HEK293 (cell line): ENCODE data around the gene RPL3.

Source experiments
- CTCF ChIA-PET: fragments of 350-600 bp; formaldehyde crosslinking; extraction: SDS; loops from one replicate; lab custom pipeline; 2021; ENCODE audit warnings: antibody characterized with exemption; lab: Yijun Ruan, JAX
- POLR2A ChIA-PET: fragments of 300-600 bp; formaldehyde crosslinking; extraction: SDS; loops from one replicate; lab custom pipeline; 2020; ENCODE audit warnings: antibody characterized with exemption, inconsistent platforms; lab: Yijun Ruan, JAX
- H3K27ac ChIP-seq: fragments of 200-500 bp; sonication (Bioruptor generic); 2 replicates; pipeline ENCODE4 v1.5.1; 2014; ENCODE audit warnings: low read depth, low read length, control low read depth, inconsistent platforms; ENCODE audit errors: extremely low read depth
- H3K36me3 ChIP-seq, 2 experiments: fragments of 200-500 bp in 1 of 2; sonication (Bioruptor generic) in 1 of 2; 1 replicate in 1 of 2; 2 replicates in 1 of 2; pipeline ENCODE4 v1.5.1; 2014 to 2017; ENCODE audit warnings: inconsistent platforms in 2 of 2, low read length in 2 of 2; ENCODE audit not compliant: control insufficient read depth in 2 of 2, insufficient read depth in 1 of 2
- H3K4me1 ChIP-seq: fragments of 200-500 bp; sonication (Bioruptor generic); 2 replicates; pipeline ENCODE4 v1.5.1; 2014; ENCODE audit warnings: mild to moderate bottlenecking, low read length, inconsistent platforms; ENCODE audit not compliant: control insufficient read depth, insufficient read depth
- H3K4me3 ChIP-seq: 2 replicates; pipeline ENCODE4 v1.5.1; 2011; ENCODE audit warnings: low read depth, mild to moderate bottlenecking, control low read depth, low read length, moderate library complexity
- H3K9me3 ChIP-seq: fragments of 200-500 bp; sonication (Bioruptor generic); 2 replicates; pipeline ENCODE4 v1.5.1; 2014; ENCODE audit warnings: low read depth, low read length, inconsistent platforms; ENCODE audit not compliant: control insufficient read depth, insufficient read depth
- KLF10 ChIP-seq: fragments of 450-650 bp; IDR thresholded peaks from 2 replicates; pipeline ENCODE4 v1.5.1; 2018; ENCODE audit warnings: missing biosample characterization, mild to moderate bottlenecking, missing genetic modification characterization
- KLF8 ChIP-seq: fragments of 450-650 bp; formaldehyde crosslinking; IDR thresholded peaks from 2 replicates; pipeline ENCODE4 v1.5.1; 2016; ENCODE audit warnings: missing biosample characterization, missing genetic modification characterization
- SCRT1 ChIP-seq: fragments of 450-650 bp; formaldehyde crosslinking; IDR thresholded peaks from 2 replicates; pipeline ENCODE4 v1.5.1; 2016; ENCODE audit warnings: missing biosample characterization, missing genetic modification characterization, borderline replicate concordance
- ZBTB17 ChIP-seq: fragments of 450-650 bp; formaldehyde crosslinking; IDR thresholded peaks from 2 replicates; pipeline ENCODE4 v1.5.1; 2016; ENCODE audit warnings: missing biosample characterization, missing genetic modification characterization
- ZIC2 ChIP-seq: fragments of 450-650 bp; formaldehyde crosslinking; IDR thresholded peaks from 2 replicates; pipeline ENCODE4 v1.5.1; 2016; ENCODE audit warnings: missing biosample characterization, missing genetic modification characterization
- ZNF24 ChIP-seq: fragments of 450-650 bp; formaldehyde crosslinking; IDR thresholded peaks from 2 replicates; pipeline ENCODE4 v1.5.1; 2016; ENCODE audit warnings: missing biosample characterization, missing genetic modification characterization
- ZNF311 ChIP-seq: fragments of 450-650 bp; formaldehyde crosslinking; IDR thresholded peaks from 2 replicates; pipeline ENCODE4 v1.5.1; 2017; ENCODE audit warnings: missing biosample characterization, missing genetic modification characterization, borderline replicate concordance
- ZNF404 ChIP-seq: fragments of 450-650 bp; formaldehyde crosslinking; IDR thresholded peaks from 2 replicates; pipeline ENCODE4 v1.5.1; 2017; ENCODE audit warnings: missing biosample characterization, missing genetic modification characterization
- ZNF510 ChIP-seq: fragments of 450-650 bp; formaldehyde crosslinking; IDR thresholded peaks from 2 replicates; pipeline ENCODE4 v1.5.1; 2018; ENCODE audit warnings: mild to moderate bottlenecking, missing genetic modification characterization, missing biosample characterization; ENCODE audit not compliant: insufficient replicate concordance
- ZNF530 ChIP-seq: fragments of 450-650 bp; formaldehyde crosslinking; IDR thresholded peaks from 2 replicates; pipeline ENCODE4 v1.5.1; 2016; ENCODE audit warnings: low read depth, missing biosample characterization, missing genetic modification characterization
- ZNF548 ChIP-seq: fragments of 450-650 bp; formaldehyde crosslinking; IDR thresholded peaks from 2 replicates; pipeline ENCODE4 v1.5.1; 2016; ENCODE audit warnings: missing biosample characterization, missing genetic modification characterization
- ZNF549 ChIP-seq: fragments of 450-650 bp; IDR thresholded peaks from 2 replicates; pipeline ENCODE4 v1.5.1; 2018; ENCODE audit warnings: missing biosample characterization, missing genetic modification characterization, mild to moderate bottlenecking, inconsistent platforms, moderate library complexity
- ZNF654 ChIP-seq: fragments of 450-650 bp; formaldehyde crosslinking; IDR thresholded peaks from 2 replicates; pipeline ENCODE4 v1.5.1; 2016; ENCODE audit warnings: low read depth, missing biosample characterization, missing genetic modification characterization
- ZNF670 ChIP-seq: fragments of 450-650 bp; formaldehyde crosslinking; IDR thresholded peaks from 2 replicates; pipeline ENCODE4 v1.5.1; 2016; ENCODE audit warnings: missing biosample characterization, missing genetic modification characterization, low read depth
- ZNF785 ChIP-seq: fragments of 450-650 bp; formaldehyde crosslinking; IDR thresholded peaks from 2 replicates; pipeline ENCODE4 v1.5.1; 2016; ENCODE audit warnings: missing biosample characterization, missing genetic modification characterization
- TF ChIP-seq, protein P1 (sequence below): fragments of 450-650 bp; formaldehyde crosslinking; IDR thresholded peaks from 2 replicates; pipeline ENCODE4 v1.5.1; 2016; ENCODE audit warnings: missing biosample characterization, missing genetic modification characterization, borderline replicate concordance
- TF ChIP-seq, protein P2 (sequence below): fragments of 450-650 bp; formaldehyde crosslinking; IDR thresholded peaks from 2 replicates; pipeline ENCODE4 v1.5.1; 2016; ENCODE audit warnings: missing biosample characterization, missing genetic modification characterization
- TF ChIP-seq, protein P3 (sequence below): fragments of 450-650 bp; formaldehyde crosslinking; IDR thresholded peaks from 2 replicates; pipeline ENCODE4 v1.5.1; 2017; ENCODE audit warnings: missing biosample characterization, missing genetic modification characterization
- TF ChIP-seq, protein P4 (sequence below): fragments of 450-650 bp; formaldehyde crosslinking; conservative IDR thresholded peaks from 2 replicates; pipeline ENCODE4 v1.5.1; 2016; ENCODE audit warnings: low read depth, missing biosample characterization, missing genetic modification characterization

RPL3 gene

GRCh38 chr22:39360674-39361413, 41.4 kb upstream of the RPL3 start (continued):
- TF ChIP-seq, protein P1, sequence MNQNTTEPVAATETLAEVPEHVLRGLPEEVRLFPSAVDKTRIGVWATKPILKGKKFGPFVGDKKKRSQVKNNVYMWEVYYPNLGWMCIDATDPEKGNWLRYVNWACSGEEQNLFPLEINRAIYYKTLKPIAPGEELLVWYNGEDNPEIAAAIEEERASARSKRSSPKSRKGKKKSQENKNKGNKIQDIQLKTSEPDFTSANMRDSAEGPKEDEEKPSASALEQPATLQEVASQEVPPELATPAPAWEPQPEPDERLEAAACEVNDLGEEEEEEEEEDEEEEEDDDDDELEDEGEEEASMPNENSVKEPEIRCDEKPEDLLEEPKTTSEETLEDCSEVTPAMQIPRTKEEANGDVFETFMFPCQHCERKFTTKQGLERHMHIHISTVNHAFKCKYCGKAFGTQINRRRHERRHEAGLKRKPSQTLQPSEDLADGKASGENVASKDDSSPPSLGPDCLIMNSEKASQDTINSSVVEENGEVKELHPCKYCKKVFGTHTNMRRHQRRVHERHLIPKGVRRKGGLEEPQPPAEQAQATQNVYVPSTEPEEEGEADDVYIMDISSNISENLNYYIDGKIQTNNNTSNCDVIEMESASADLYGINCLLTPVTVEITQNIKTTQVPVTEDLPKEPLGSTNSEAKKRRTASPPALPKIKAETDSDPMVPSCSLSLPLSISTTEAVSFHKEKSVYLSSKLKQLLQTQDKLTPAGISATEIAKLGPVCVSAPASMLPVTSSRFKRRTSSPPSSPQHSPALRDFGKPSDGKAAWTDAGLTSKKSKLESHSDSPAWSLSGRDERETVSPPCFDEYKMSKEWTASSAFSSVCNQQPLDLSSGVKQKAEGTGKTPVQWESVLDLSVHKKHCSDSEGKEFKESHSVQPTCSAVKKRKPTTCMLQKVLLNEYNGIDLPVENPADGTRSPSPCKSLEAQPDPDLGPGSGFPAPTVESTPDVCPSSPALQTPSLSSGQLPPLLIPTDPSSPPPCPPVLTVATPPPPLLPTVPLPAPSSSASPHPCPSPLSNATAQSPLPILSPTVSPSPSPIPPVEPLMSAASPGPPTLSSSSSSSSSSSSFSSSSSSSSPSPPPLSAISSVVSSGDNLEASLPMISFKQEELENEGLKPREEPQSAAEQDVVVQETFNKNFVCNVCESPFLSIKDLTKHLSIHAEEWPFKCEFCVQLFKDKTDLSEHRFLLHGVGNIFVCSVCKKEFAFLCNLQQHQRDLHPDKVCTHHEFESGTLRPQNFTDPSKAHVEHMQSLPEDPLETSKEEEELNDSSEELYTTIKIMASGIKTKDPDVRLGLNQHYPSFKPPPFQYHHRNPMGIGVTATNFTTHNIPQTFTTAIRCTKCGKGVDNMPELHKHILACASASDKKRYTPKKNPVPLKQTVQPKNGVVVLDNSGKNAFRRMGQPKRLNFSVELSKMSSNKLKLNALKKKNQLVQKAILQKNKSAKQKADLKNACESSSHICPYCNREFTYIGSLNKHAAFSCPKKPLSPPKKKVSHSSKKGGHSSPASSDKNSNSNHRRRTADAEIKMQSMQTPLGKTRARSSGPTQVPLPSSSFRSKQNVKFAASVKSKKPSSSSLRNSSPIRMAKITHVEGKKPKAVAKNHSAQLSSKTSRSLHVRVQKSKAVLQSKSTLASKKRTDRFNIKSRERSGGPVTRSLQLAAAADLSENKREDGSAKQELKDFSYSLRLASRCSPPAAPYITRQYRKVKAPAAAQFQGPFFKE (tag by site-specific recombination), result no peak
- TF ChIP-seq, protein P2, sequence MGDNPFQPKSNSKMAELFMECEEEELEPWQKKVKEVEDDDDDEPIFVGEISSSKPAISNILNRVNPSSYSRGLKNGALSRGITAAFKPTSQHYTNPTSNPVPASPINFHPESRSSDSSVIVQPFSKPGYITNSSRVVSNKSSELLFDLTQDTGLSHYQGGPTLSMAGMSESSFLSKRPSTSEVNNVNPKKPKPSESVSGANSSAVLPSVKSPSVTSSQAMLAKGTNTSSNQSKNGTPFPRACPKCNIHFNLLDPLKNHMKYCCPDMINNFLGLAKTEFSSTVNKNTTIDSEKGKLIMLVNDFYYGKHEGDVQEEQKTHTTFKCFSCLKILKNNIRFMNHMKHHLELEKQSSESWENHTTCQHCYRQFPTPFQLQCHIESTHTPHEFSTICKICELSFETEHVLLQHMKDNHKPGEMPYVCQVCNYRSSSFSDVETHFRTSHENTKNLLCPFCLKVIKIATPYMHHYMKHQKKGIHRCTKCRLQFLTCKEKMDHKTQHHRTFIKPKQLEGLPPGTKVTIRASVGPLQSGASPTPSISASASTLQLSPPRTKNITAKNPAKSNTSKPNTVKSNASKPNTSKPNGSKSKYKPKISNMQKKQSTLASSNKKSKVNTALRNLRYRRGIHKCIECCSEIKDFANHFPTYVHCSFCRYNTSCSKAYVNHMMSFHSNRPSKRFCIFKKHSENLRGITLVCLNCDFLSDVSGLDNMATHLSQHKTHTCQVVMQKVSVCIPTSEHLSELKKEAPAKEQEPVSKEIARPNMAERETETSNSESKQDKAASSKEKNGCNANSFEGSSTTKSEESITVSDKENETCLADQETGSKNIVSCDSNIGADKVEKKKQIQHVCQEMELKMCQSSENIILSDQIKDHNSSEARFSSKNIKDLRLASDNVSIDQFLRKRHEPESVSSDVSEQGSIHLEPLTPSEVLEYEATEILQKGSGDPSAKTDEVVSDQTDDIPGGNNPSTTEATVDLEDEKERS, result no peak
- TF ChIP-seq ZNF510, result no peak
- no peak for TF ChIP-seq KLF8 (tag by site-specific recombination)
- TF ChIP-seq ZNF548 (tag by site-specific recombination), result no peak
- TF ChIP-seq KLF10 (tag by site-specific recombination), result no peak
- TF ChIP-seq, protein P3, sequence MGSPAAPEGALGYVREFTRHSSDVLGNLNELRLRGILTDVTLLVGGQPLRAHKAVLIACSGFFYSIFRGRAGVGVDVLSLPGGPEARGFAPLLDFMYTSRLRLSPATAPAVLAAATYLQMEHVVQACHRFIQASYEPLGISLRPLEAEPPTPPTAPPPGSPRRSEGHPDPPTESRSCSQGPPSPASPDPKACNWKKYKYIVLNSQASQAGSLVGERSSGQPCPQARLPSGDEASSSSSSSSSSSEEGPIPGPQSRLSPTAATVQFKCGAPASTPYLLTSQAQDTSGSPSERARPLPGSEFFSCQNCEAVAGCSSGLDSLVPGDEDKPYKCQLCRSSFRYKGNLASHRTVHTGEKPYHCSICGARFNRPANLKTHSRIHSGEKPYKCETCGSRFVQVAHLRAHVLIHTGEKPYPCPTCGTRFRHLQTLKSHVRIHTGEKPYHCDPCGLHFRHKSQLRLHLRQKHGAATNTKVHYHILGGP (tag by site-specific recombination), result no peak
- peak; percentile 79 for TF ChIP-seq ZIC2 (tag by site-specific recombination)

DNA sequence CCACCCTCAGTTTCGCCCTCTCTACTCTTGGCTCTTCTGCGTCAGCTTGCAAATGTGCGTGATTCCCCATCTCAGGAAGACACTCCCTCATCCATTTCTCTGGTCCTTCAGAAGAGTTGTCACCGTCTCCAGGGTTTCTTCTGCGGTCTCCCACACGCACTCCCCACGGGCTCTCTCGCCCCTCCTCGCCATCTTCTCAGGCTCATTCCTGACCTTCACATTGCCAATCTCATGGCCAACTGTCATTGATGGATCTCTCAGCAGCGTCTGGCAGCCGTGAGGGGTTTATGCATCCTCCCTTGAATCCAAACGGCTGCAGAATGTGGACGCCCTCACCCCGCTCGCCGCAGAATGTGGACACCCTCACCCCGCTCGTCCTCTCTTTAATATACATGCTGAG, 40.8 kb upstream of the RPL3 start:
- H3K27ac ChIP-seq, result no peak overlapping the region
- H3K4me3 ChIP-seq, result no peak overlapping the region
- H3K4me1 ChIP-seq, result no peaks in the 10 kb centered on the region; the same call in 1 of the 2 replicates
- H3K36me3 ChIP-seq, result peaks cover 0 to 8% of the 10 kb centered on the region in 2 experiments; a peak in 1 of 3 replicates
- no peaks in the 10 kb centered on the region for H3K9me3 ChIP-seq
- TF ChIP-seq ZNF311 (tag by site-specific recombination) (no peak), ZNF785 (tag by site-specific recombination) (no peak), ZNF549 (no peak), SCRT1 (tag by site-specific recombination) (no peak), ZNF404 (tag by site-specific recombination) (no peak), ZNF24 (tag by site-specific recombination) (no peak), ZNF654 (tag by site-specific recombination) (no peak), ZNF670 (tag by site-specific recombination) (no peak), ZNF530 (tag by site-specific recombination) (no peak), ZBTB17 (tag by site-specific recombination) (no peak)
- TF ChIP-seq, protein P4, sequence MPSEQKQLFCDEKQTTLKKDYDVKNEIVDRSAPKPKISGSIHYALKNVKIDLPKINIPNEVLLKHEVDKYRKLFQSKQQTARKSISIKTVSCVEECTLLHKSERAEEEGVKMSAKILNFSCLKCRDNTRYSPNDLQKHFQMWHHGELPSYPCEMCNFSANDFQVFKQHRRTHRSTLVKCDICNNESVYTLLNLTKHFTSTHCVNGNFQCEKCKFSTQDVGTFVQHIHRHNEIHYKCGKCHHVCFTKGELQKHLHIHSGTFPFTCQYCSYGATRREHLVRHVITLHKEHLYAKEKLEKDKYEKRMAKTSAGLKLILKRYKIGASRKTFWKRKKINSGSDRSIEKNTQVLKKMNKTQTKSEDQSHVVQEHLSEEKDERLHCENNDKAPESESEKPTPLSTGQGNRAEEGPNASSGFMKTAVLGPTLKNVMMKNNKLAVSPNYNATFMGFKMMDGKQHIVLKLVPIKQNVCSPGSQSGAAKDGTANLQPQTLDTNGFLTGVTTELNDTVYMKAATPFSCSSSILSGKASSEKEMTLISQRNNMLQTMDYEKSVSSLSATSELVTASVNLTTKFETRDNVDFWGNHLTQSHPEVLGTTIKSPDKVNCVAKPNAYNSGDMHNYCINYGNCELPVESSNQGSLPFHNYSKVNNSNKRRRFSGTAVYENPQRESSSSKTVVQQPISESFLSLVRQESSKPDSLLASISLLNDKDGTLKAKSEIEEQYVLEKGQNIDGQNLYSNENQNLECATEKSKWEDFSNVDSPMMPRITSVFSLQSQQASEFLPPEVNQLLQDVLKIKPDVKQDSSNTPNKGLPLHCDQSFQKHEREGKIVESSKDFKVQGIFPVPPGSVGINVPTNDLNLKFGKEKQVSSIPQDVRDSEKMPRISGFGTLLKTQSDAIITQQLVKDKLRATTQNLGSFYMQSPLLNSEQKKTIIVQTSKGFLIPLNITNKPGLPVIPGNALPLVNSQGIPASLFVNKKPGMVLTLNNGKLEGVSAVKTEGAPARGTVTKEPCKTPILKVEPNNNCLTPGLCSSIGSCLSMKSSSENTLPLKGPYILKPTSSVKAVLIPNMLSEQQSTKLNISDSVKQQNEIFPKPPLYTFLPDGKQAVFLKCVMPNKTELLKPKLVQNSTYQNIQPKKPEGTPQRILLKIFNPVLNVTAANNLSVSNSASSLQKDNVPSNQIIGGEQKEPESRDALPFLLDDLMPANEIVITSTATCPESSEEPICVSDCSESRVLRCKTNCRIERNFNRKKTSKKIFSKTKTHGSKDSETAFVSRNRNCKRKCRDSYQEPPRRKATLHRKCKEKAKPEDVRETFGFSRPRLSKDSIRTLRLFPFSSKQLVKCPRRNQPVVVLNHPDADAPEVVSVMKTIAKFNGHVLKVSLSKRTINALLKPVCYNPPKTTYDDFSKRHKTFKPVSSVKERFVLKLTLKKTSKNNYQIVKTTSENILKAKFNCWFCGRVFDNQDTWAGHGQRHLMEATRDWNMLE (tag by site-specific recombination), result no peak
- ChIA-PET CTCF (interaction anchor here (0.7 kb wide), 1 partner anchor 243 kb away, joined by 3 read pairs; no protein-coding TSS in a partner anchor), POLR2A (interaction anchor here (2.6 kb wide), 1 partner anchor 41 kb away, joined by 16 read pairs; the partner anchor contains the start of gene RPL3)
